GM21825 (cell line): Measurements from ENCODE around the gene ATXN1.

ENCODE experiments used
- ATAC-seq: cut with Tn5 transposase; IDR thresholded peaks from one replicate; pipeline ENCODE4 v1.9.1; 2021; ENCODE audit warnings: mild to moderate bottlenecking, moderate library complexity; ENCODE audit not compliant: unreplicated experiment

Gene ATXN1

GRCh38 chr6:16355699-16356446, 405.4 kb downstream of the ATXN1 start:
- ATAC-seq, result no peak

GRCh38 chr6:16355238-16355637, 406.0 kb downstream of the ATXN1 start:
- no peak for ATAC-seq

- no peak for ATAC-seq
These were observed 406.6 kb downstream of the ATXN1 start for GRCh38 chr6:16354692-16355091.

- ATAC-seq, result no peak
These were observed 408.3 kb downstream of the ATXN1 start for GRCh38 chr6:16352821-16353438.

- no peak for ATAC-seq
These were observed 409.0 kb downstream of the ATXN1 start for GRCh38 chr6:16352258-16352635.

- no peak for ATAC-seq
These were observed 411.7 kb downstream of the ATXN1 start for GRCh38 chr6:16349544-16349943.

- no peak for ATAC-seq
These were observed 414.4 kb downstream of the ATXN1 start for GRCh38 chr6:16346831-16347230.

- no peak for ATAC-seq
These were observed 415.6 kb downstream of the ATXN1 start for GRCh38 chr6:16345449-16346330.

GRCh38 chr6:16344756-16345155, 416.5 kb downstream of the ATXN1 start:
- ATAC-seq, result no peak

- ATAC-seq, result no peak
These were observed 417.7 kb downstream of the ATXN1 start for GRCh38 chr6:16343593-16343992.

GRCh38 chr6:16339265-16339587, 422.0 kb downstream of the ATXN1 start:
- no peak for ATAC-seq

GRCh38 chr6:16338577-16339264, 422.5 kb downstream of the ATXN1 start:
- ATAC-seq, result no peak

- no peak for ATAC-seq
These were observed 423.8 kb downstream of the ATXN1 start for GRCh38 chr6:16337295-16337975.

- no peak for ATAC-seq
These were observed 424.4 kb downstream of the ATXN1 start for GRCh38 chr6:16336911-16337294.

GRCh38 chr6:16336056-16336818, 425.0 kb downstream of the ATXN1 start:
- ATAC-seq, result no peak

- no peak for ATAC-seq
These were observed 426.1 kb downstream of the ATXN1 start for GRCh38 chr6:16335176-16335575.

GRCh38 chr6:16334671-16335070, 426.6 kb downstream of the ATXN1 start:
- no peak for ATAC-seq

GRCh38 chr6:16333580-16333979, 427.7 kb downstream of the ATXN1 start:
- ATAC-seq, result no peak

- peak; percentile 86 for ATAC-seq
These were observed 429.1 kb downstream of the ATXN1 start for GRCh38 chr6:16332175-16332542.
